Erythroblast (primary cell): Measurements from ENCODE around the gene TRIM29.

Experiments
- GATA1 ChIP-seq: IDR thresholded peaks from 2 replicates; pipeline ENCODE4 v1.6.1; 2011; ENCODE audit warnings: low read depth, mild to moderate bottlenecking, control low read depth, low read length, moderate library complexity
- POLR2A ChIP-seq: IDR thresholded peaks from 2 replicates; pipeline ENCODE4 v1.6.1; 2011; ENCODE audit warnings: mild to moderate bottlenecking, low read length

DNA sequence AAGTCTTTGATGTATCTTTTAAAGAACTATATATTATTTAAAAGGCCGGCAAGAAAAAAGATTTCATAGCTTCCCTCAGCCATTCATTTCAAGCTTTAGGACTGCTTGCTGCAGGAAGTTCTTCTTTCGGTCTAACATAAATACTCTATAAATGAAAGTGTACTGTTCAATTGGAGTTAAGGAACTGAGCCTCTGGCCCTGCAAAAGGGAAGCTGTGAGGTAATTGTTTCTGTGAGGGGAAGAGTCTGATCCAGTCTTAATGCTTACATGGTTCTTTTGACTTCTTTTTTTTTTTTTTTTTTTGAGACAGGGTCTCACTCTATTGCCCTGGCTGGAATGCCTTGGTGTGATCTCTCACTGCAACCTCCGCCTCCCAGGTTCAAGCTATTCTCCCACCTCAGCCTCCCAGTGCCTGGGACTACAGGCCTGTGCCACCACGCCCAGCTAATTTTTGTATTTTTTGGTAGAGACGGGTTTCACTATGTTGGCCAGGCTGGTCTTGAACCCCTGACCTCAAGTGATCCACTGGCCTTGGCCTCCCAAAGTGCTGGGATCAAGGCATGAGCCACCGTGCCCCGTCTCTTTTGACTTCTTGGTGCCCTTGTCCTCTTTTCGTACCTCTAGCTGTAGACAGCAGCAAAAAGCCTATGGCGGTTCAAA is 4.7 kb upstream of the TRIM29 start:
- no peak for TF ChIP-seq POLR2A
- no peak for TF ChIP-seq GATA1
